NCI-H226 (cell line): ENCODE data around the gene PPARGC1A.

Experiments
- DNase-seq: peaks from one replicate; pipeline ENCODE4 v3.0.0-alpha.2; 2015

Gene PPARGC1A

DNA sequence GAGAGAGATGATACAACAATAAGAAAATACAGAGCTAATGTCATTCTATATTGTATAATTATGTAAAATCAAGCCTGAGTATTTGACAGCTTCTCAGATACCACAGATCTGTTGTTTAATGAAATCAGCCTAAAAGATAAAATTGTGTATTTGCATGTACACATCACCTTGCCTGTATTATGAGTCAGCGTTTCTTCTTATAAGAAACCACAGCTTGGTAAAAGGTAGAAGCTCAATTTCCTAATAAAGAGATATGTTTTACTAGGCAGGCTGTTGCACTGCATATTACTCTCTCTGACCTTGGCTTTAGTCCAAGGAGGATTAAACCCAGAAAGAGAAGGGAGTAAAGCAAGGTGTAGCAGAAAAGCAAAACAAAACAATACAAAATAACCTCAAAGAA lies 121.3 kb downstream of the PPARGC1A start:
- peak; percentile 70 for DNase-seq

DNA sequence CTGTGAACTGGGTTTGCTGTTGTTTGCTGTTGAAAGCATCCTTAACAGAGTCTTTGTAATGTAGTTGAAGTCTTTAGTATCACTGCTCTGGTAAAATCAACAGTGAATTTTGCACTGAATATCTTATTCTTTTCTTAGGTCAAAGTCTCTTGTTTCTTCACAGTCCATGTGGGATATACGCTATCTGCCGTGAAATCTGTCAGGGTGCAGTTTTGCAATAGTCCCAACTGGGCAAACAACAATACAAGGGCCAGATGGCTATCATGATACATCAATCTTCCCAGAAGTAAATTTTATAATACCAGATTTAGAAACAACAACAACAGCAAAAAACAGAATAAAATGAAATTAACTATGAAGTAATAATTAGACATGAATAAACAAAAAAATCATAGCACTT lies 123.5 kb downstream of the PPARGC1A start:
- no peak for DNase-seq

DNA sequence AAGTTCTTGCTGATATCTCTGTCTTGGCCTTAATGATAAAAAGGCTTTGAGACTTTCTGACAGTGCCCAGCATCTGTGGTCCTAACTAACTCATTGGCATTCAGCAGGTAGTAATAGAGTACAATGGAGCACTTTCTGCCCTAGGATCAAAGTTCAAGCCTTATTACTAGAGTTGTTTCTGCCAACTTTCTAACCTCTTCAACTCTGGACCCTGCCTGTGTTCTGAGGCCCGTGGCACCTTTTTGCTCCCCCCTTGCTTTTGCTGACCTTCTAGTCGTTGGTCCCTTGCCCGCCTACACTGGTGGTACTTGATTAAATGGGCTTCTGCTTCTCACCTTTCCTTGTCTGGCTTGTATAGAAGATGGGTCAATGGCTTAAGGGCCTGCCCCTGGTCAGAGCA lies 126.3 kb downstream of the PPARGC1A start:
- no peak for DNase-seq

DNA sequence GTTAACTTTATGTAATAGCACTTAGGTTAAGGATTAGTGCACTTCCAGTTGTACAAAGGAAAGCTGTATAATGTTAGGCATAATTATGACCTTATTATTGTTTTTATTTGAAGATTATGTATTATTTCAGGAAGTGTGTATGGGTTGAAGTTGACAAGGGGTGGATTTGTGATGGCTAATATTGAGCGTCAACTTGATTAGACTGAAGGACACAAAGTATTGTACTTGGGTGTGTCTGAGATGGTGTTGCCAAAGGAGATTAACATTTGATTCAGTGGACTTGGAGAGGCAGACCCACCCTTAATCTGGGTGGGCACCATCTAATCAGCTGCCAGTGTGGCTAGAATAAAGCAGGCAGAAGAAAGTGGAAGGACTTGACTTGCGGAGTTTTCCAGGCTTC lies 127.3 kb downstream of the PPARGC1A start:
- no peak for DNase-seq

DNA sequence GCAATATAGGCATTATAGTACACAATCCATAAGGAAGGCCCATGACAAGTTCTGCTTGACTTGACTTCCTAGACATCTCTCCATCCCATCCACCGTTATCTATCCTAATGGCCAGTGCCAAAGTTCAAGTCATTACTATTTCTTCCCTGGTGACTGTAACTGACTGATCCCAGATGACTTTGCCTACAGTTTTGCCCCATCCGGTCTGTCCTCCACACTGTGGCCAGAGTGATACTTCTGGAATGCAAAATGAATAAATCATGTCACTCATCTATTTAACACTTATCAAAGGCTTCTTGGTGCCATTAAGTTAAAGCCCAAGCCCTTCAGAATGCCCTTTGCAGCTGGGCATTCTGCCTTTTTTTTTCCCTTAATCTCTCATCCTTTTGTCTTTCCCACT lies 130.8 kb downstream of the PPARGC1A start:
- no peak for DNase-seq

DNA sequence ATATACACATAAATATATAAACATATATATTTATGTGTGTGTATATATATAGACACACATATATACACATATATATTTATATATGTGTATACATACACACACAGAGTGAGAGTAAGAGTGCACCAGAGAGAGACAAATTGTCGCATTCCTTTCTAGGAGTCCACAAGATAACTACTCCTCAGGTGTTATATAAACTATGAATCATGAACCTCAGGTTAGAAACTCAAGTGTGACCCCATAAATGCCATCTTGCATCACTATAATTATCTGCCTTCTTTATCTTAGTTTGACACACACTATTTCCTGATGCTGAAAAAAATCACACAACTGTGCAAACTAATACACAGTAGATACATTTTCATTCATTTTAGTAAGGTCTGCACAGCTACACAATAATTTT lies 135.2 kb downstream of the PPARGC1A start:
- DNase-seq = no peak

DNA sequence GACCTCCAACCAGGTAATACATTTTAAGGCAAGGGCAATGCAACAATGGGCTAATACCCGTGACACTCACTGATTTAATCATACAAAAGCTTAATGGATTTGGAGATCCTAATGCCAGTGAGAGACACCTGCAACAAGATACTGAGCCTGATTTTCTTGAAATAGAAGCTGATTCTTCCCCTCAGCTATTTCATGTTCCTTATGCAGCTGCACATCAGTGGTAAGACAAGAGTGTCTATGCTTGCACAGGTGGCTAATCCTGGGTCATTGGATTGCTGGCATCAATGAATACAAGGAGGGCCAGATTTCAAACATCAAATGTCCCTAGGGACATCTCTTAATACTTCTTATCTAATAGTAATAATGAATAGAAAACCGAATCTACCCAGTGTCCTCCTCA lies 139.7 kb downstream of the PPARGC1A start:
- DNase-seq = no peak

DNA sequence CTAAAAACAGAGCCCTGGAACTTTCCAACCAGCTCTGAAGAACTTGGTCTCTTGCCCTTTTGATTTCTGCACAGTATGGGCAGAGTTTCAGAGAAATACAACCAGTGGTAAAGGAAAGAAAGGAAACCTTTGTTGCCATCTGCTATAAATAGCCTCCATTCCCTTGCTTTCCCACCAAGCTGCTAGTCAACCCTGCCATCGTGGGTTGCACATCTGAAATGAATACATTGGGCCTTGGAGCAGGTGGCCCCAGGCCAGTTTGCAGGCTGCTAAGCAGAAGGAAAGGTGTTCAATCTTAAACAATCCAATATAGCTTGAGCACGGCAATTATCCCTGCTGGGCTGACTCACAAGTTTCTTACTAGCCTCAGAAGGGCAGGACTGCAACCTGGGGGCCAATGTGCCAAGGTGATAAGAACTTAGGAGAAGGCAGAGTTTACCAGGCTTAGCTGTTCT lies 142.5 kb downstream of the PPARGC1A start:
- DNase-seq = no peak

DNA sequence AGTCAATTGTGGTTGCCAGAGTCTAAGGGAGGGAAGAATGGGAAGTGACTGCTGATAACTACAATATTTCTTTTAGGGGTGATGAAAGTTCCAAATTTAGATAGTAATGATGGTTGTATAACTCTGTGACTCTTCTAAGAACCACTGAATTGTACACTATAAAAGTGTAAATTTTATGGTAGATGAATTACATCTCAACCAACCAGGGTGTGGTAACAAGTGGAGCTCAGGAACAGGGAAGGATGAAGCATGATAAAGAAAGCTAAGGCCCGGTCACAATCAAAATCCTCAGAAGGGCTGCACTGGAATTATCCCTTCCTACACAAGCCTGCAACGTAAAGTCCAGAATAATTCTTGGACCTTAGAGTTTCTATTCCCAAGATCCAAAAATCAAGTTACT lies 143.2 kb downstream of the PPARGC1A start:
- no peak for DNase-seq

DNA sequence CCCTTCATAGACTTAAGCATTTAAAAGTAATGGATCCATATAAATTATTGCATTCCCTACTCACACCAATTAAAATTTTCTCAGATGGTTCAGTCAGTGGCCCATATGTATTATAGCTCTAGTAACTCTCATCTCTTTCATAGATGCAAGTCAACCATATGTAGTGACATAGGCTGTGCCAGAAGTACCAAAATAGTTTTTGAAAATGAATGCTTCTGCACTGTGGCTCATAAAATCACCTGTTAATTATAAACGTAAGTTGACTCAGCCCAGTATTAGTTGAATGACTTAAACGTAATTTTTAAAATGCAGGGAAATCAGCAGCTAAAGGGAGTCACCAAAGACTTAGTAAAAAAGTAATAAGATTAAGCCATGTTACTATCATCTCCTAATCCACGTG lies 143.8 kb downstream of the PPARGC1A start:
- DNase-seq = no peak

DNA sequence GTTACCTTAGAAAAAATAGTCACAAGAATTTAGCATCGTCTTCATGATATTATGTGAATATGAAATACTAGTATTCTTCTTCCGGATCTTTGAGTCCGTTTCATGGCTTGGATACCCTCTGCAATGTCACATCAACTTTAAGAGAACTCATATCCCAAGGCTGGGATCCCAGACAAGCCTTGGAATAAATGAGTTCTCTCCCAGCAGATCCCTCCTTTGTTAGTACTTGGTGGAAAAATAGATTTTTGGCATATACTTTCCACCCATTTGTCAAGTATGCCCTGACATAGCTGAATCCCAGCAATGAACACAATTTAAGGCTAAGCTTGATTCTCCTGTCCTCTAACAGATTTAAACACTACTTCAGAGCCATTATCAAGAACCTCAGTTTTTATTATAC lies 144.5 kb downstream of the PPARGC1A start:
- DNase-seq = no peak
